ENCODE results near the gene SLC12A2. TPM values are rescaled to one million over a fixed set of nuclear protein-coding genes. Genes with fewer than 3 reads are reported as not detected.

The SLC12A2 gene
- total RNA-seq, 3 donors from 2014 or later = 67.6 to 207 (median 151) TPM

GRCh38 chr5:128052780-128053179 lies 30.8 kb upstream of the SLC12A2 start:
- Histone ChIP-seq H3K4me3 (no peak overlapping the region), H3K4me1 (ENCODE audit: low read depth) (no peaks in the 10 kb centered on the region), H3K36me3 (ENCODE audit: low read depth) (no peaks in the 10 kb centered on the region), H3K9me3 (no peaks in the 10 kb centered on the region)
- ATAC-seq (no peak), DNase-seq (no peak)
- TF ChIP-seq, protein P1, sequence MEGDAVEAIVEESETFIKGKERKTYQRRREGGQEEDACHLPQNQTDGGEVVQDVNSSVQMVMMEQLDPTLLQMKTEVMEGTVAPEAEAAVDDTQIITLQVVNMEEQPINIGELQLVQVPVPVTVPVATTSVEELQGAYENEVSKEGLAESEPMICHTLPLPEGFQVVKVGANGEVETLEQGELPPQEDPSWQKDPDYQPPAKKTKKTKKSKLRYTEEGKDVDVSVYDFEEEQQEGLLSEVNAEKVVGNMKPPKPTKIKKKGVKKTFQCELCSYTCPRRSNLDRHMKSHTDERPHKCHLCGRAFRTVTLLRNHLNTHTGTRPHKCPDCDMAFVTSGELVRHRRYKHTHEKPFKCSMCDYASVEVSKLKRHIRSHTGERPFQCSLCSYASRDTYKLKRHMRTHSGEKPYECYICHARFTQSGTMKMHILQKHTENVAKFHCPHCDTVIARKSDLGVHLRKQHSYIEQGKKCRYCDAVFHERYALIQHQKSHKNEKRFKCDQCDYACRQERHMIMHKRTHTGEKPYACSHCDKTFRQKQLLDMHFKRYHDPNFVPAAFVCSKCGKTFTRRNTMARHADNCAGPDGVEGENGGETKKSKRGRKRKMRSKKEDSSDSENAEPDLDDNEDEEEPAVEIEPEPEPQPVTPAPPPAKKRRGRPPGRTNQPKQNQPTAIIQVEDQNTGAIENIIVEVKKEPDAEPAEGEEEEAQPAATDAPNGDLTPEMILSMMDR (IDR thresholded peaks at IDR 0.05) = no peak
- intact Hi-C loops (cut with DNase I, micrococcal nuclease) = no loop called here

GRCh38 chr5:128053291-128053954 lies 30.1 kb upstream of the SLC12A2 start:
- DNase-seq = no peak
- Histone ChIP-seq H3K9me3 (no peaks in the 10 kb centered on the region), H3K4me1 (ENCODE audit: low read depth) (no peaks in the 10 kb centered on the region), H3K4me3 (no peak overlapping the region), H3K36me3 (ENCODE audit: low read depth) (no peaks in the 10 kb centered on the region)
- no peak for ATAC-seq
- TF ChIP-seq, protein P1 (IDR thresholded peaks at IDR 0.05) = no peak
- intact Hi-C loops (cut with DNase I, micrococcal nuclease) = no loop called here

GRCh38 chr5:128060644-128061385 lies 22.8 kb upstream of the SLC12A2 start:
- intact Hi-C loops (cut with DNase I, micrococcal nuclease) = no loop called here
- no peaks in the 10 kb centered on the region for H3K36me3 ChIP-seq (ENCODE audit: low read depth)
- TF ChIP-seq, protein P1 (IDR thresholded peaks at IDR 0.05) = no peak
- no peaks in the 10 kb centered on the region for H3K9me3 ChIP-seq
- no peak overlapping the region for H3K4me3 ChIP-seq
- peak; percentile 60 for ATAC-seq
- DNase-seq = no peak
- peaks cover 13% of the 10 kb centered on the region for H3K4me1 ChIP-seq (ENCODE audit: low read depth)

- Histone ChIP-seq H3K4me3 (no peak overlapping the region), H3K36me3 (ENCODE audit: low read depth) (no peaks in the 10 kb centered on the region), H3K4me1 (ENCODE audit: low read depth) (peaks cover 13% of the 10 kb centered on the region), H3K9me3 (no peaks in the 10 kb centered on the region)
- TF ChIP-seq, protein P1 (IDR thresholded peaks at IDR 0.05) = no peak
- peak in 1 of 3 donors; percentile 35 for DNase-seq
- peak; percentile 94 for ATAC-seq
- intact Hi-C loops (cut with DNase I, micrococcal nuclease) = no loop called here
Observed at GRCh38 chr5:128062172-128062746, 21.3 kb upstream of the SLC12A2 start.

GRCh38 chr5:128074171-128074570 lies 9.4 kb upstream of the SLC12A2 start:
- no peaks in the 10 kb centered on the region for H3K9me3 ChIP-seq
- peaks cover 3% of the 10 kb centered on the region for H3K4me1 ChIP-seq (ENCODE audit: low read depth)
- no peak overlapping the region for H3K4me3 ChIP-seq
- TF ChIP-seq, protein P1 (IDR thresholded peaks at IDR 0.05) = no peak
- intact Hi-C loops (cut with DNase I, micrococcal nuclease) = no loop called here
- DNase-seq (no peak), ATAC-seq (peak; percentile 19)
- no peaks in the 10 kb centered on the region for H3K36me3 ChIP-seq (ENCODE audit: low read depth)
